GM21576 (cell line): ENCODE measurements around the gene BTK.
A peak's percentile ranks its signal among the peaks of the same experiment; 100 is the strongest.

Source experiments
- ATAC-seq: cut with Tn5 transposase; IDR thresholded peaks from one replicate; pipeline ENCODE4 v1.9.1; 2021; ENCODE audit warnings: mild to moderate bottlenecking, moderate library complexity; ENCODE audit not compliant: unreplicated experiment

The BTK gene

GRCh38 chrX:101385795-101386541, at the start of gene BTK:
Gene BTK, minus strand, starts transcription at chrX:101386191. Its CDS starts 10,907 bp downstream, at chrX:101375284.
- peak; percentile 59 for ATAC-seq

- ATAC-seq = peak; percentile 84
These were observed 44.6 kb upstream of the BTK start for GRCh38 chrX:101430457-101431078.

- peak; percentile 47 for ATAC-seq
These were observed 43.9 kb upstream of the BTK start for GRCh38 chrX:101429934-101430333.

- no peak for ATAC-seq
These were observed 42.0 kb upstream of the BTK start for GRCh38 chrX:101427954-101428353.

DNA sequence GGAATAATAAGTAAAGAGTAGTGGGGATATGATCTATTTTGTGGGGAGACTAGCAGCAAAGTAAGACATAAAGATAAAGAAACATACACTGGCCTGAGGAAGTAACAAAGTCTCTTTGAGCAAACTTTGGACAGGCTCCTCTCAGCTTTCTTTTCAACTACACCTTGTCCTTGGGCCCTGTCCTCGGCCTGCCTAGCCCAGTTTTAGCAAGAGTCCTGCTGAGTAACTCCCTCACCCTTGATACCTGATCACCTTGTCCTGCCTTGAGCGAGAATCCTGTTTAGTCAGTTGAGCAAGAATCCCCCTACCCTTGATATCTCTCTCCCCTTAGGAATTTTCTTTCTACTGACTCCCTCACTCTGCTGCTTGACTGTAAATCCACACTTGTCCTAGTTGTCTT, 33.5 kb upstream of the BTK start:
- no peak for ATAC-seq

DNA sequence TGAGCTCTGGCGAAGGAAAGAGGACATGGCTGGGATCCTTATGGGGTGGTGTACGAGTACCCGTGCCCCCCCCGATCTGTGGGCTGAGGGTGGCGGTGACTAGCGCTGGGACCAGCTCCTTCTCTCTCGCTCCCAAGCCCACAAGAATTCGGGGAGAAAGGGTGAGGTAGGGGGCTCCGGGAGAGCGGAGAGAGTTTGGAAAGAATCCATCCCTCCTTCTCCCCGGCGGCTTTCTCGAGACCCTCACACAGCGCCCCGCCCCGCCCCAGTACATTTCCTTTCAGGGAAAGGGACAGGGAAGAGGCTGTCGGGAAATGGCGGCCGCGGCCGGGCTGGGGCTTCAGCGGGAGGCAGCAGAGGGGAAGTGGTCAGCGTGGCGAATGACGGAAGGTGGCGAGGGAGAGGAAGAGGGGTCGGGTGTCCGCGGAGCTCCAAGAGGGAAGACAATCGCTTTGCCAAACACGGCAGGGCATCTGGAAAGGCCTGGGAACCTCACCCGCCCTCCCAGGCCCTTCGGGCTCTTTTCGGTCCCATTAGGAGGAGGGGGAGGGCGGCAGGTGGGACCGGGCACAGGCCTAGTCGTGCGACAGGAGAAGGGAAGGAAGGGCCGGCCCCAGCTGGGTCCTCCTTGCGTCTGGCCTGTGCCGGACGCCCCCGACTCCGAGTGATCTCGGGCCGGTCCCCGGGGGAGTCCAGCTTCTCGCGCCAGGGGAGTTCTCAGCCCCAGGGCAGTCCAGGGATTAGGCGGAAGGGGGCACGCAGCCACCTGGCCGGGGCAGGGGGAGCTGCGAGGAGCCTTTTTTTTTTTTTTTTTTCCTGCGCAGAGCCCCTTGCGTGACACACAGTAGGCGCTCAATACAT, 32.2 kb upstream of the BTK start:
- ATAC-seq = no peak

DNA sequence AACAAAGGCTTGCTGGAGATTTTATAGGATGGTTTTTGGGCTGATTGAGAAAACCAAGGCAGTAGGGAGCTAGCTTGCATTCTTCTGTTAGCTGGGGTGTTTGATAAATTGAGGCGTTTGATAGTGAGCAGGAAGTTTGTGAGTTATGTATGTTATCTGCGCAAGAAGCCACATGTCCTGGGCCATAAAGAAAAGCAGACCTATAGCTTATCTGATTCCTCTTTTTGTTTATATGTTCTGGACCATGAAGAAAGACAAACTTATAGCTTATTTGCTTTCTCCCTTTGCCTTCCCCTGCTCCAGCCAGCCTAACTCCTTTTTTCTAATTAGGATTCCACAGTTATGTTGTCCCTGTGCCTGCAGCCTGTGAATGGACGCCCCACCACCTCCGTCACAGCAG, 31.2 kb upstream of the BTK start:
- ATAC-seq = no peak

DNA sequence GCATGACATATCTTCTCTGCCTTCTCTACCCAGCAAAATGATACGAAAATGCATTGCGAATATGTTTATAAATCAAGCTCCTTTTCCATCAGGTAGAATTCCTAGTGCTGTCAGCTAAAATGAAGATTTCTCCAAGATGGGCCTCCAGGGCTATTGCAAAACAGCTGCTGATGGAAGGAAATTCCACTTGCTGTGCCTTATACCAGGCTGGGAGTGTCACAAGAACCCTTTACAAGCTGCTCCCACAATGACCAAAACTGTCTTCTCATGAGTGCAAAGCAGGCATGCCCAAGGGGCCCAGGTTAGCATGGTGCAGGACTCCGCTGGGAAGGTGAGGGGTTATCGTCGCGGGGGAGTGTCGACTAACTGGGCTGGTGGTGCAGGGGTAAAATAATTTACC, 30.7 kb upstream of the BTK start:
- no peak for ATAC-seq

- ATAC-seq = peak; percentile 63
These were observed 29.5 kb upstream of the BTK start for GRCh38 chrX:101415180-101416145.

DNA sequence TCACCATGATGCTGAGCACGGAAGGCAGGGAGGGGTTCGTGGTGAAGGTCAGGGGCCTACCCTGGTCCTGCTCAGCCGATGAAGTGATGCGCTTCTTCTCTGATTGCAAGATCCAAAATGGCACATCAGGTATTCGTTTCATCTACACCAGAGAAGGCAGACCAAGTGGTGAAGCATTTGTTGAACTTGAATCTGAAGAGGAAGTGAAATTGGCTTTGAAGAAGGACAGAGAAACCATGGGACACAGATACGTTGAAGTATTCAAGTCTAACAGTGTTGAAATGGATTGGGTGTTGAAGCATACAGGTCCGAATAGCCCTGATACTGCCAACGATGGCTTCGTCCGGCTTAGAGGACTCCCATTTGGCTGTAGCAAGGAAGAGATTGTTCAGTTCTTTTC, 26.0 kb upstream of the BTK start:
- ATAC-seq = no peak

DNA sequence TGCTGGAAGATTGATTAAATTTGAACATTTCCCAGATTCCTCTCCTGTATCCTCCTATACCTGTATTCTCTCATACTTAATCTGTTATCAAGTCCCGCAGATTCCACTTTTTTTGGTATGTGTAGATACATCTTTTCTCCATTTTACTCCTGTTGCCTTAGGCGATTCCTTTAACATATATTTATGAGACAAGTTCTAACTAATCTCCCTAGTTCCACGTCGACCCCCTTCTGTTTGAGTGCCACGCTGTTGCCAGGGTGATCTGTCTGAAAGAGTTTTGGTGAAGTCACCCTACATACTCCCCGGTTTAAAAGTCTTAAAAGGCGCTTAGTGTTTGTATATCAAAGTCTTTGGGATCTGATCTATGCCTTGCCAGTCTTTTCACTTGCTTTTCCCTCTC, 24.5 kb upstream of the BTK start:
- ATAC-seq = no peak

DNA sequence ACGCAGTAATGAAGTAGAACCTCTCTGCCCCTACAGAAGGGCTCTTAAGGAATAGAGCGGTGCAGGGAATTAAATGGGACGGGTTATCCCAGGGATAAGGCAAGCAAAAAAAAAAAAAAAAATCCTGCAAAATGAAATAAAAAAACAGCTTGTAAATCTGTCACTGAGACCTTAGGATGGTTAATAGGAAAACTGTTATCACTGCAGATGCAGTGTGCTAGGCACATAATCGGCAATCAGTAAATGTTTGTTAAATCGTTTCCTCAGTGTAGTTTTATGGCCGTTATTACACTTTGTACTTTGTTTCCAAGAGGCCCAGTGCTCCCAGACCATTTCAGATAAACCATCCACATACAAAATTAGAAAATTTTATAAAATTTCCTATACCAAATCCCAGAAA, 23.1 kb upstream of the BTK start:
- ATAC-seq = no peak

GRCh38 chrX:101408532-101408841, 22.5 kb upstream of the BTK start:
- no peak for ATAC-seq

GRCh38 chrX:101407748-101408531, 21.9 kb upstream of the BTK start, which contains the start of the genes GLA and HNRNPH2:
Gene GLA, minus strand, starts transcription at chrX:101407925. Its CDS starts 22 bp downstream, at chrX:101407903.
Gene HNRNPH2, plus strand, starts transcription at chrX:101408222. Its CDS starts 3,767 bp downstream, at chrX:101411989.
- ATAC-seq = peak; percentile 94

DNA sequence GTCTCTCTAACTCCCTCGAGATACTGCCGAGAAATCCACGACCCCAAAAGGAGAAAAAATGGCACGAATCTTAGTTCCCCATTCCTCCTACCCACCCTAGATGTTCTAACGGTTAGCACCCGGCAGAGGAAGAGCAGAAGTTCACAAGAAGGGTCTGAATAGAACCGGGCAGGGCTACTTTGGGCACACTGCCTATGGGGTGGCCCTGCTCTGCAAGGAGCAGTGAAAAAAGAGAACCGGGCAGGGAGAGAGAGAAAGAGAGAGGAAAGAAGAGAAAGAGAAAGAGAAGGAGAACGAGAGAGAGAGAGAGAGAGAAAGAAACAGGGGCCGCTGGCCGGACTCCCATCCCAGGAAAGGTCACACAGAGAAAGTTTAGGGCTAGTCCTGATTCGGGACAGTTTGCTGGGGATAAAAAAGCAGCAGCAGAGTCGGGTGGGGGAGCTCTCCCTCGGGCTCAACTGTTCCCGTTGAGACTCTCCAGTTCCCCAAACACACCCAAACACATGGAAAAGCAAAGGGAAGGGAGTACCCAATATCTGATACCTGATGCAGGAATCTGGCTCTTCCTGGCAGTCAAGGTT, 21.3 kb upstream of the BTK start:
- no peak for ATAC-seq

GRCh38 chrX:101399825-101400224, 13.8 kb upstream of the BTK start:
- ATAC-seq = no peak

- ATAC-seq = no peak
These were observed 12.7 kb upstream of the BTK start for GRCh38 chrX:101398694-101399093.

- no peak for ATAC-seq
These were observed 11.8 kb upstream of the BTK start for GRCh38 chrX:101397779-101398178.

GRCh38 chrX:101395789-101396188, 9.8 kb upstream of the BTK start:
- ATAC-seq = no peak
